LNCAP (cell line): ENCODE data around the gene SMIM43.

Experiments
- CTCF ChIP-seq: fragments of 450-650 bp; IDR thresholded peaks from 2 replicates; pipeline ENCODE4 v1.5.1; 2017; ENCODE audit warnings: mild to moderate bottlenecking

The SMIM43 gene

GRCh38 chr4:121767166-121767565 lies 2.2 kb upstream of the SMIM43 start:
- TF ChIP-seq CTCF, result no peak

GRCh38 chr4:121765971-121766538 lies 1.1 kb upstream of the SMIM43 start:
- TF ChIP-seq CTCF, result no peak

DNA sequence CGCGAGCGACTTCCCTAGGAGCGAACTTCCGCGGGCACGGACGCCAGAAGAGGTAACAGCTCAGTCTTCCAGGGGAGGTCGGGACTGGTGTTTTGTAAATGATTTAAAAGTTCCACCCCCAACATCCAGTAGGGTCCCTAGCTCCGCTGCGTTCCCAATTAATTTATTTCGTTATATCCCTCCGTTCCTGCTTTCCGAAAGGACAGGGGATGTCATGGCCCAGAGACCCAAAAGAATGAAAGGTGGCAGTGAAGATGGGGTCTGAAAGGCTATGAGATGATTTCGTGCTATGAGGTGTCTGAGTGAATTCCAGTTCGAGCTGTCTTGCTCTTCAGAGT lies 373 bp upstream of the SMIM43 start:
- TF ChIP-seq CTCF, result no peak

DNA sequence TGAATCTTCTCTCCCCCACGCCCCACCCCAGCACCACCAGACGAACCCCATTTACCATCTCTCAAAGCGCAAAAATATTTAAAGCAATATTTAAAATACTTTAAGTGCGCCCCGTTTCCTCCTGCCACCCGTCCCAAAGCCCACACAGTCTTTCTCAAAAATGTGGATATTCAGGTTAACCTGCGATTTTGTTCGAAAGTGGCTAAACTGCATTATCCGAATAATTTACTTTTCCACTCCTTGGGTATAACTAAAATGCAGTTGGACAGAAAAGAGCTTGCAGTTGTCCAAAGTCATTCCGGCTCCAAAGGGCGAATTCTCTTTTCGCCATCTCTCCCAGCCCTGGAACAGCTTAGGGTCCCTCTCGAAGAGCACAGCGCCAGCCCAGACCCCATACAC lies 662 bp downstream of the SMIM43 start:
- TF ChIP-seq CTCF, result no peak

DNA sequence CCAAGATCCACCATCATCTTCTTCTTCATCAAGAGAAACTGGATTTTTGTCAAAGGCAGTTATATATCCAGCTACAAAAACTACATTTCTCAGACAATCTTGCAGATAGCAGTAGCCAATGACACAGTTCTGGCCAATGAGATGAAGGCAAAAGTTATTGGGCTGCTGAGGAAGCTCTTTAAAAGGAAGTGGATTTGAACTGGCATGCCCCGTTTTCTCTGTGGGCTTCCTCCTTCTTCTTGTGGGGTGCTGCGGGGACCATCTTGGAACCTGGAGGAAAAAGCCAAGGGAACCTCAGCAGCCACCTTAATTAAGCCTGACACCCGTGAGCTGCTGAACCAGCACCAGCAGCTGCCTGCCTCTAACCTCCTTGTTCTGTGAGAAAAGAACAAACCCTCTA lies 4.8 kb downstream of the SMIM43 start:
- TF ChIP-seq CTCF, result no peak

DNA sequence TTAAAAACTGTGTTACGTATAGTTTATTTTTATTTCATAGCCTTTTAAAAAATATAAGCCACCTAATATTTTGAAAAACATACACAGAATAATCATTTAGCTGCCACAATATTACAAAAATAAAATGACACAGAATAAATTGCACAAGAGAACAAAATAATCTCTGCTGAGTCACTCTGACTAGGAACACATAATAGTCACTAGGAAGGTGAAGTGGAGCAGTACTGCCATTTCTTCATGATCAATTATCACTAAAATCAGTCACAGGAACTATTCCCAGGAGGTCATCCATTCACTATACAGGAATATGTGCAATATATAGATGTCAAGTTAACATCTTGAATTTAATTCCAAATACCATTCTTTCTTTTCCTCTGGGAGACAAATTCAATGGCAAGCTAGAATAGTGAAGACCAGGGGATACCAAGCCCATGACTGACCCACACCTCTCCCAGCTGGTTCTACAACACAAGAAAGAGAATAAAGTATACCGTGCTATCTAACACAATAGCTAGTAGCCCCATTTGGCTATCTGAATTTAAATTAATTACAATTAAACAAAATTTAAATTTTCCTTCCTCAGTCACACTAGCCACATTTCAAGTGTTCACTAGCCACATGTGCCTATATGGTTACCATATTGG lies 5.9 kb downstream of the SMIM43 start:
- no peak for TF ChIP-seq CTCF

DNA sequence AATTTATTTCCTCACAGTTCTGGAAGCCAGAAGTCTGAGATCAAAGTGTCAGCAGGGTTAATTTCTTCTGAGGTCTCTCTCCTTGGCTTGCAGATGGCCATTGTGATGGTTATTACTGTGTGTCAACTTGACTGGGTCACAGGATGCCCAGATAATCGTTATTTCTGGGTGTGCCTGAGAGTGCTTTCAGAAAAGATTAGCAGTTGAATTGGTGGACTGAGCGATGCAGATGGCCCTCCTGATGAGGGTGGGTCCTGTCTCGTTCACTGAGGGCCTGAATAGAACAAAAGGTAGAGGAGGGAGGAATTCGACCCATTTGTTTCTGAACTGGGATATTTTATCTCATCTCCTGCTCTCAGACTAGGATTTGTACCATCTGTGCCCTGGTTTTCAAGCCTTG lies 15.7 kb downstream of the SMIM43 start:
- no peak for TF ChIP-seq CTCF

DNA sequence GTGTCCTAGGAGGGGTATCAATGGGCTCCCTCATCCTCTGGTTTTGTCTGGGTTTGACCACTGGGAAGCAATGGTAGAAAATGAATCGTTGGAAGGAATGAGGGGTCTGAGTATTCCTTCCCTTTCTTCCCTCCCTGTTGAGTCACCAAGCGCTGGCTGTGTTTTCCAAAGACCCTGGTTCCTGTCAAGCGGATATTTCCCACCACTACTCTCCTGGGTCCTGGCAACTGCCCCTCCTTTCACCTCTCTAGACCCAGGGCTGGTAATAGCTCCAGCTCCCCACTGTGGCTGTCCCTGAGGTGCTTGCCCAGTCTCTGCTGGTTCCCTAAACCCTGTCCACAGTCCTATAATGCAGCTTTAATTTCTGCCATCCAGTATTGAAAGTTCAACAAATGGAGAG lies 22.2 kb downstream of the SMIM43 start:
- no peak for TF ChIP-seq CTCF
